Trophoblast cell (in vitro differentiated cells and primary cell): ENCODE results near the gene ETV7.

Source experiments
- DNase-seq, 2 donors: peaks; one replicate each; pipeline ENCODE4 v3.0.0-alpha.2; 2016
- H2AFZ ChIP-seq: 2 replicates; pipeline ENCODE4 v1.6.1; 2013; ENCODE audit warnings: low read length, moderate library complexity, mild to moderate bottlenecking; ENCODE audit not compliant: insufficient read depth, poor library complexity
- H2AK5ac ChIP-seq: 2 replicates; pipeline ENCODE4 v1.6.1; 2013; ENCODE audit warnings: mild to moderate bottlenecking, low read length
- H2BK120ac ChIP-seq: 2 replicates; pipeline ENCODE4 v1.6.1; 2013; ENCODE audit warnings: low read length, mild to moderate bottlenecking, moderate library complexity; ENCODE audit not compliant: insufficient read depth, poor library complexity
- H2BK12ac ChIP-seq: 2 replicates; pipeline ENCODE4 v1.6.1; 2013; ENCODE audit warnings: mild to moderate bottlenecking, low read length, moderate library complexity
- H2BK5ac ChIP-seq: 2 replicates; pipeline ENCODE4 v1.6.1; 2013; ENCODE audit warnings: low read length, low read depth, moderate library complexity, mild to moderate bottlenecking; ENCODE audit not compliant: poor library complexity
- H3K14ac ChIP-seq: 2 replicates; pipeline ENCODE4 v1.6.1; 2013; ENCODE audit warnings: mild to moderate bottlenecking, low read length
- H3K18ac ChIP-seq: 2 replicates; pipeline ENCODE4 v1.6.1; 2013; ENCODE audit warnings: mild to moderate bottlenecking, low read length
- H3K23ac ChIP-seq: 2 replicates; pipeline ENCODE4 v1.6.1; 2013; ENCODE audit warnings: low read length
- H3K27ac ChIP-seq: 2 replicates; pipeline ENCODE4 v1.5.1; 2013; ENCODE audit warnings: low read depth, mild to moderate bottlenecking, inconsistent platforms, low read length, moderate library complexity
- H3K27me3 ChIP-seq: 2 replicates; pipeline ENCODE4 v1.6.1; 2013; ENCODE audit warnings: inconsistent platforms, mild to moderate bottlenecking, low read length, moderate library complexity; ENCODE audit not compliant: insufficient read depth
- H3K36me3 ChIP-seq, 2 experiments: 1 replicate in 1 of 2; 2 replicates in 1 of 2; pipeline ENCODE4 v1.6.1; 2013; ENCODE audit warnings: low read length in 2 of 2, mild to moderate bottlenecking in 2 of 2, moderate library complexity in 1 of 2; ENCODE audit not compliant: insufficient read depth in 2 of 2, control insufficient read depth in 1 of 2
- H3K4ac ChIP-seq: 2 replicates; pipeline ENCODE4 v1.6.1; 2013; ENCODE audit warnings: low read depth, mild to moderate bottlenecking, low read length, moderate library complexity
- H3K4me1 ChIP-seq, 2 experiments: 1 replicate in 1 of 2; 2 replicates in 1 of 2; pipeline ENCODE4 v1.6.1; 2013; ENCODE audit warnings: low read length in 2 of 2, mild to moderate bottlenecking in 2 of 2, moderate library complexity in 1 of 2; ENCODE audit not compliant: insufficient read depth in 2 of 2, control insufficient read depth in 1 of 2
- H3K4me2 ChIP-seq: 2 replicates; pipeline ENCODE4 v1.6.1; 2013; ENCODE audit warnings: inconsistent platforms, mild to moderate bottlenecking, low read length, moderate library complexity
- H3K4me3 ChIP-seq: 2 replicates; pipeline ENCODE4 v1.5.1; 2013; ENCODE audit warnings: mild to moderate bottlenecking, low read depth, low read length, inconsistent platforms
- H3K79me1 ChIP-seq: one replicate; pipeline ENCODE4 v1.6.1; 2013; ENCODE audit warnings: low read length
- H3K79me2 ChIP-seq: 2 replicates; pipeline ENCODE4 v1.6.1; 2013; ENCODE audit warnings: low read length, mild to moderate bottlenecking; ENCODE audit not compliant: control insufficient read depth, insufficient read depth, poor library complexity
- H3K9ac ChIP-seq: 2 replicates; pipeline ENCODE4 v1.6.1; 2013; ENCODE audit warnings: mild to moderate bottlenecking, low read length
- H3K9me3 ChIP-seq: 2 replicates; pipeline ENCODE4 v1.6.1; 2013; ENCODE audit warnings: low read depth, mild to moderate bottlenecking, control low read depth, inconsistent platforms, low read length; ENCODE audit not compliant: insufficient read depth
- H4K12ac ChIP-seq: 2 replicates; pipeline ENCODE4 v1.6.1; 2013; ENCODE audit warnings: low read depth, mild to moderate bottlenecking, low read length, moderate library complexity
- H4K8ac ChIP-seq: 2 replicates; pipeline ENCODE4 v1.6.1; 2013; ENCODE audit warnings: low read depth, mild to moderate bottlenecking, low read length, moderate library complexity
- H4K91ac ChIP-seq: one replicate; pipeline ENCODE4 v1.6.1; 2013; ENCODE audit warnings: low read depth, mild to moderate bottlenecking, low read length, moderate library complexity
- WGBS: extraction: QIAGEN DNeasy Blood & Tissue Kit; methylation state at CpG from one replicate; pipeline ENCODE4 v1.1.7; 2013; ENCODE audit warnings: missing lambda C conversion rate; ENCODE audit not compliant: insufficient read length, insufficient coverage; ENCODE audit errors: extremely low coverage; 5-methylcytosine and 5-hydroxymethylcytosine counted together

The ETV7 gene

GRCh38 chr6:36422714-36423100 lies 35.2 kb upstream of the ETV7 start:
- Histone ChIP-seq H3K79me1 (peaks cover 3% of the 10 kb centered on the region), H3K27me3 (no peaks in the 10 kb centered on the region), H3K4me2 (peak overlapping the region; percentile 62), H3K4ac (no peak overlapping the region), H3K23ac (no peak overlapping the region), H2AK5ac (no peak overlapping the region), H3K4me1 (peaks cover 0 to 7% of the 10 kb centered on the region in 2 experiments), H3K79me2 (no peaks in the 10 kb centered on the region), H2BK5ac (no peak overlapping the region), H2BK120ac (no peak overlapping the region), H3K9ac (no peak overlapping the region), H4K12ac (no peak overlapping the region), H2AFZ (peak overlapping the region; percentile 5), H3K18ac (no peak overlapping the region), H3K9me3 (no peaks in the 10 kb centered on the region), H3K36me3 (no peaks in the 10 kb centered on the region), H3K27ac (peak overlapping the region; percentile 13), H4K91ac (no peak overlapping the region), H3K14ac (no peak overlapping the region), H3K4me3 (no peak overlapping the region), H2BK12ac (no peak overlapping the region), H4K8ac (no peak overlapping the region)
- 100% methylated on average over 1 of the region's 4 CpGs for WGBS
- no peak for DNase-seq

GRCh38 chr6:36419310-36419709 lies 31.8 kb upstream of the ETV7 start:
- no peak for DNase-seq
- WGBS: no CpG with 5 or more reads among the region's 1 CpG
- no peak overlapping the region for H3K14ac ChIP-seq
- no peak overlapping the region for H3K18ac ChIP-seq
- H2BK5ac ChIP-seq: no peak overlapping the region
- H3K27me3 ChIP-seq: no peaks in the 10 kb centered on the region
- H3K9me3 ChIP-seq: no peaks in the 10 kb centered on the region
- H3K79me2 ChIP-seq: no peaks in the 10 kb centered on the region
- no peaks in the 10 kb centered on the region for H3K36me3 ChIP-seq
- no peak overlapping the region for H3K4ac ChIP-seq
- H4K8ac ChIP-seq: no peak overlapping the region
- no peak overlapping the region for H3K4me2 ChIP-seq
- no peak overlapping the region for H2BK120ac ChIP-seq
- no peak overlapping the region for H2BK12ac ChIP-seq
- peaks cover 3% of the 10 kb centered on the region for H3K79me1 ChIP-seq
- H3K4me1 ChIP-seq: peaks cover 0 to 6% of the 10 kb centered on the region in 2 experiments
- no peak overlapping the region for H3K4me3 ChIP-seq
- no peak overlapping the region for H4K91ac ChIP-seq
- H3K23ac ChIP-seq: no peak overlapping the region
- H3K9ac ChIP-seq: no peak overlapping the region
- no peak overlapping the region for H2AFZ ChIP-seq
- H4K12ac ChIP-seq: no peak overlapping the region
- H2AK5ac ChIP-seq: no peak overlapping the region
- no peak overlapping the region for H3K27ac ChIP-seq

DNA sequence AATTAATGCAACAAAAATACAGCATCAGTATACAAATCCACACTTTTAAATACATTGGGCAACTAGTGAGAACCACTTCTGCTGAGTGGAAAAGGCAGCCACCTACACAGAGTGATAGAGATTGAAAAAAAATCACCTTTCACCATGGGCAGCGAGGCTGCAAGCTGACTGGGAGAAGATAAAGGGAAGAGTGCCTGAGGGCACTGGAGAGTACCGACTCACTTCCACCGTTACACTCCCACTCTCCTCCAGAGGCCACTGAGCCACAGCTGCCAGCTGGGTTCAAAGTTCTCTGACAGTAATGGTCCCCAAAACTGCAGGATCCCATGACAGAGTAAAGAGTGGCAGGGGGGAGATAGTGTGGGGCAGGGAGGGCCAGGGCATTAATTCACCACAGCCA lies 31.1 kb upstream of the ETV7 start:
- Histone ChIP-seq H2BK5ac (no peak overlapping the region), H3K4me1 (peaks cover 0 to 6% of the 10 kb centered on the region in 2 experiments), H4K12ac (no peak overlapping the region), H3K27me3 (no peaks in the 10 kb centered on the region), H3K14ac (no peak overlapping the region), H4K8ac (no peak overlapping the region), H3K23ac (no peak overlapping the region), H2BK12ac (no peak overlapping the region), H3K4me3 (no peak overlapping the region), H3K79me1 (peaks cover 4% of the 10 kb centered on the region), H3K4me2 (no peak overlapping the region), H2AFZ (no peak overlapping the region), H3K79me2 (no peaks in the 10 kb centered on the region), H3K36me3 (no peaks in the 10 kb centered on the region), H3K9ac (no peak overlapping the region), H3K27ac (no peak overlapping the region), H2BK120ac (no peak overlapping the region), H4K91ac (no peak overlapping the region), H3K4ac (no peak overlapping the region), H3K9me3 (no peaks in the 10 kb centered on the region), H2AK5ac (no peak overlapping the region), H3K18ac (no peak overlapping the region)
- no CpG with 5 or more reads among the region's 3 CpGs for WGBS
- DNase-seq: peak in 1 of 2 donors; percentile 27

DNA sequence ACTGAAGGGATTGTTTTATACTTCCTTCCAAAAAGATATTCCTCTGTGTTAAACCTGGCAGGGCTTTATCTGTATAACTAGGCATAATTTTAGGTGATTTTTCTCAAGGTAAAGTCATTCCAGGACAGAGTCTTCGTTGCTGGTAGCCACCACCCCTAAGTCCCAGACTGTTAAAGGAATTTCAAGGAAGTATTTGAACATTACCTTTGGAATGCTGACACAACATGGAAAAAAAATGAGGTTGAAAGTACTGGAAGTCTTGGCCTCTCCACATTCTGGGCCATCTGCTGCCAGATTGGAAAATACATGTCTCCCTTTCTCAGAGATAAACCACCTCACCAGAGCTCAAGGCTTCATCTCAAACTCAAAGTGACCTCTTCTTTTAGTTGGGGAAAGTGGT lies 27.0 kb upstream of the ETV7 start:
- peak overlapping the region; percentile 41 for H3K4me2 ChIP-seq
- H3K23ac ChIP-seq: no peak overlapping the region
- H3K36me3 ChIP-seq: no peaks in the 10 kb centered on the region
- H3K4me3 ChIP-seq: no peak overlapping the region
- H2BK5ac ChIP-seq: no peak overlapping the region
- H2BK120ac ChIP-seq: no peak overlapping the region
- no peaks in the 10 kb centered on the region for H3K79me2 ChIP-seq
- no peak overlapping the region for H4K91ac ChIP-seq
- H3K27ac ChIP-seq: no peak overlapping the region
- no peaks in the 10 kb centered on the region for H3K27me3 ChIP-seq
- no peak overlapping the region for H2AK5ac ChIP-seq
- H2BK12ac ChIP-seq: no peak overlapping the region
- H3K79me1 ChIP-seq: peaks cover 2% of the 10 kb centered on the region
- H3K4me1 ChIP-seq: peaks cover 0 to 5% of the 10 kb centered on the region in 2 experiments
- WGBS: no CpG with 5 or more reads among the region's 1 CpG
- no peak overlapping the region for H3K18ac ChIP-seq
- no peak overlapping the region for H3K4ac ChIP-seq
- H2AFZ ChIP-seq: no peak overlapping the region
- H3K9ac ChIP-seq: no peak overlapping the region
- no peak overlapping the region for H3K14ac ChIP-seq
- DNase-seq: peak; percentile 63 to 87
- no peaks in the 10 kb centered on the region for H3K9me3 ChIP-seq
- no peak overlapping the region for H4K8ac ChIP-seq
- no peak overlapping the region for H4K12ac ChIP-seq
